VCaP (cell line): ENCODE results near the gene MACROD1.

ENCODE experiments used
- H3K27ac ChIP-seq: fragments of 450-650 bp; 2 replicates; pipeline ENCODE4 v1.5.1; 2017
- CTCF ChIP-seq: fragments of 450-650 bp; conservative IDR thresholded peaks from 2 replicates; pipeline ENCODE4 v1.5.1; 2017; ENCODE audit warnings: mild to moderate bottlenecking, moderate library complexity

Gene MACROD1

GRCh38 chr11:64071849-64072248 lies 94.1 kb downstream of the MACROD1 start:
- no peak overlapping the region for H3K27ac ChIP-seq

GRCh38 chr11:64070314-64070681 lies 95.6 kb downstream of the MACROD1 start:
- no peak overlapping the region for H3K27ac ChIP-seq
- no peak; the same call in 1 of the 2 replicates for TF ChIP-seq CTCF

More at GRCh38 chr11:64071849-64072248, 94.1 kb downstream of the MACROD1 start:
- TF ChIP-seq CTCF = no peak

DNA sequence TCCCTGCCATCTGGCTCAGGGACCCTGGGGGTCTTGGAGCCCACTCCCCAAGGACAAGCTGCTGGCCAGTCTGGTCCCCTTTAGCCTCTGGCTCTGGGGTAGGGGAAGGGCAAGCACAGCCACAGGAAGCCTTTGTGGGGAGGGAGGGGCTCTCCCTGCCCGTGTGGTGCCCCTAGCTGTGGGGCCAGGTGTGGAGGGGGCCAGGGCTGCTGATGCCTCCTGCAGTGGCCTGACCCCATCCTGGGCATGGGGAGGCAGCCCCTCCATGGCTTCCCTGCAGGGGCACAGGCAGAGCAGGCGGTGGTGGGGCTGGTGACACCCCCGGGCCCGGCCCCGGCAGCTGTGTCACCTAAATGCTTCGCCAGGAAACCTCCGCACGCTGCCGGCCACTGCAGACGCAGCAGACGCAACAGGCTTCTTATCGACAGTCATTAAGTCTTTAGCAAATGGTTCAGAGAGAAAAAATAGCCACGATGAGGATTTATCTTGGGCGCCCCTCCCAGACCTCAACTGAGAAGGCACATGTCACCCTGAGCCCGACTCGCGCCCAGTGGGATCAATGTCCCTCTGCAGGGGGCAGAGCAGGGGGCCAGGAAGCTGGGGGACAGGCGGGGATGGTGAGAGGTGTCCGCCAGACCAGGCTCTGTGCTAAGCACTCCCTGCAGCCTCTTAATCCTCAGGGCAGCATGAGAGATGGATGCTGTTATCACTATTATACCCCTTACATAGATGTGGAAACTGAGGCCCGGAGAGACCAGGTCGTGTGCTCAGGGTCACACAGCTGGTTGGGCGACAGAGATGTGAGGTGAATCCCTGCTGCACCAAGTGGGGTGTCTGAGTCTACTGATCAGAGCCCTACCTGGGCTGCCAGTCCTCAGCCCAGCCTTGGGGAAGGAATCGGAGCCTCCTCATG lies 96.3 kb downstream of the MACROD1 start:
- no peak overlapping the region for H3K27ac ChIP-seq
- TF ChIP-seq CTCF = no peak

DNA sequence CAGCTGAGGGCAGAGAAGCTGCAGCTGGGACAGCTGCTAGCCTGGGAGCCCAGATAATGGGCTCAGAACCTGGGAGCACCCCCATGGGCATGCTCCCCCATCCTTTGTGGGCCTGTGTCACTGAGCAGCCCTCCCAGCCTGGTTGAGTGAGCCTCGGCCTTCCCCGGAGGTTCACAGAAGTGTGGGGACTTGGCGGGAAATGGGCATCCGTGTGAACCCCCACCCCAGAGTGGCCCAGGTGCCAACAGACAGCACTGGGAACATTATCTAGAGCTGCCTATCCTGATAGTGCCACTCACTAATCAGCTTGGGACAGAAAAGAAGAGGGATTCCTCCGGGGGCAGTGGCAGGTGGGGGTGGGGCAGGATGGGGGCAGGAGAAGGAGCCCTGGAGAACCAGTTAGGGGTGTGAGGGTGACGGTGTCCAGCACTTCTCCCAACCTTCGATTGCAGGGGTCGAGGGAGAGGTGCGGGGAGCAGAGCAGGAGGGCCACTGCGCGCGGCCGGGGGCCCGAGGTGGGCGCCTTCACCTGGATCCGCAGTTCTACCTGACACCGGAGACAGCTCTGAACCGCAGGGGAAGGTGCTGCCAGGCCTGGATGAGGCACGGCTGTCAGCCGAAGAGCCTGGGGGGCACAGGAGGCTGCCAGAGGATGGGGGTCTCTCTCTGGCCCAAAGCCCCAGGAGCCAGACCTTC lies 97.1 kb downstream of the MACROD1 start:
- H3K27ac ChIP-seq = no peak overlapping the region
- no peak for TF ChIP-seq CTCF

GRCh38 chr11:64067230-64067993 lies 98.5 kb downstream of the MACROD1 start:
- no peak overlapping the region for H3K27ac ChIP-seq
- no peak for TF ChIP-seq CTCF

GRCh38 chr11:64065712-64066111 lies 100.2 kb downstream of the MACROD1 start:
- no peak for TF ChIP-seq CTCF
- H3K27ac ChIP-seq = no peak overlapping the region

GRCh38 chr11:64065141-64065465 lies 100.8 kb downstream of the MACROD1 start:
- no peak overlapping the region for H3K27ac ChIP-seq
- TF ChIP-seq CTCF = no peak
